ENCODE data around the gene RAB10. TPM values are rescaled to one million over a fixed set of nuclear protein-coding genes. Genes with fewer than 3 reads are reported as not detected.
"Not testable (repeated sequence)": the region's sequence is repeated elsewhere in the genome, so short reads cannot be mapped to it uniquely, and the experiment has no call there.

RAB10 gene
- total RNA-seq, 1 donor from 2014 or later: 130 TPM

DNA sequence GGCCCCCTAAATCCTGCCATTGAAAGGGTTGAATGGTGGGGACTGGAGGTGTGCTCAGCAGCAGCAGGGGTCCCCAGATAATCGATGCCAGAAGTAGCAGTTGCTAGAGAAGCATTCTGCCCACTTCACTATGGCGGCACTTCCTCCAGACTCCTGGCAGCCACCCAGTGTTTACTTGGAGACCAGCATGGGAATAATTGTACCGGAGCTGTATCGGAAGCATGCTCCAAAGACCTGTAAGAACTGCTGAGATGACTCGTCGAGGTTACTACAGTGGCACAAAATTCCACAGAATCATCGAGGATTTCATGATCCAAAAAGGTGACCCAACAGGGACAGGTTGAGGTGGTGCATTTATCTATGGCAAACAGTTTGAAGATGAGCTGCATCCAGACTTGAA, 128.0 kb downstream of the RAB10 start:
- H3K36me3 Mint-ChIP-seq (ENCODE audit: low read depth, unreplicated experiment): no peaks in the 10 kb centered on the region
- H3K4me3 Mint-ChIP-seq (ENCODE audit: unreplicated experiment): no peak overlapping the region
- TF ChIP-seq, protein P1, sequence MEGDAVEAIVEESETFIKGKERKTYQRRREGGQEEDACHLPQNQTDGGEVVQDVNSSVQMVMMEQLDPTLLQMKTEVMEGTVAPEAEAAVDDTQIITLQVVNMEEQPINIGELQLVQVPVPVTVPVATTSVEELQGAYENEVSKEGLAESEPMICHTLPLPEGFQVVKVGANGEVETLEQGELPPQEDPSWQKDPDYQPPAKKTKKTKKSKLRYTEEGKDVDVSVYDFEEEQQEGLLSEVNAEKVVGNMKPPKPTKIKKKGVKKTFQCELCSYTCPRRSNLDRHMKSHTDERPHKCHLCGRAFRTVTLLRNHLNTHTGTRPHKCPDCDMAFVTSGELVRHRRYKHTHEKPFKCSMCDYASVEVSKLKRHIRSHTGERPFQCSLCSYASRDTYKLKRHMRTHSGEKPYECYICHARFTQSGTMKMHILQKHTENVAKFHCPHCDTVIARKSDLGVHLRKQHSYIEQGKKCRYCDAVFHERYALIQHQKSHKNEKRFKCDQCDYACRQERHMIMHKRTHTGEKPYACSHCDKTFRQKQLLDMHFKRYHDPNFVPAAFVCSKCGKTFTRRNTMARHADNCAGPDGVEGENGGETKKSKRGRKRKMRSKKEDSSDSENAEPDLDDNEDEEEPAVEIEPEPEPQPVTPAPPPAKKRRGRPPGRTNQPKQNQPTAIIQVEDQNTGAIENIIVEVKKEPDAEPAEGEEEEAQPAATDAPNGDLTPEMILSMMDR (IDR thresholded peaks at IDR 0.05; ENCODE audit: unreplicated experiment): no peak
- peaks cover 2% of the 10 kb centered on the region for H3K27me3 Mint-ChIP-seq (ENCODE audit: unreplicated experiment)
- no peak for DNase-seq (ENCODE audit: low spot score)
- peaks cover 8% of the 10 kb centered on the region for H3K4me1 Mint-ChIP-seq (ENCODE audit: unreplicated experiment)
- no peaks in the 10 kb centered on the region for H3K9me3 Mint-ChIP-seq (ENCODE audit: unreplicated experiment)
- no peak overlapping the region for H3K27ac Mint-ChIP-seq (ENCODE audit: unreplicated experiment)

DNA sequence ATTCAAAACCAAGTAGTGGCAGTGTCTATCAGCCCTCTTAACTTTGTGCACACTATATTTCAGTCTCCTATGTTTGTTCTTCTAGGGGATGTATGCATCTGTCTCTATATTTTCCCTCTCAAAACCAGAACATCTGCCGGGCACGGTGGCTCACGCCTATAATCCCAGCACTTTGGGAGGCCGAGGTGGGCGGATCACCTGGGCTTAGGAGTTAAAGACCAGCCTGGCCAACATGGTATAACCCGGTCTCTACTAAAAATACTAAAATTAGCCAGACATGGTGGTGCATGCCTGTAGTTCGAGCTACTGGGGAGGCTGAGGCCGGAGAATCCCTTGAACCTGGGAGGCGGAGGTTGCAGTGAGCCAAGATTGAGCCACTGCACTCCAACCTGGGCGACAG, 129.1 kb downstream of the RAB10 start:
- Mint-ChIP-seq H3K27me3 (ENCODE audit: unreplicated experiment) (peaks cover 2% of the 10 kb centered on the region), H3K9me3 (ENCODE audit: unreplicated experiment) (no peaks in the 10 kb centered on the region), H3K4me3 (ENCODE audit: unreplicated experiment) (no peak overlapping the region), H3K4me1 (ENCODE audit: unreplicated experiment) (peaks cover 8% of the 10 kb centered on the region), H3K36me3 (ENCODE audit: low read depth, unreplicated experiment) (no peaks in the 10 kb centered on the region), H3K27ac (ENCODE audit: unreplicated experiment) (no peak overlapping the region)
- no peak for DNase-seq (ENCODE audit: low spot score)
- TF ChIP-seq, protein P1 (IDR thresholded peaks at IDR 0.05; ENCODE audit: unreplicated experiment): no peak

DNA sequence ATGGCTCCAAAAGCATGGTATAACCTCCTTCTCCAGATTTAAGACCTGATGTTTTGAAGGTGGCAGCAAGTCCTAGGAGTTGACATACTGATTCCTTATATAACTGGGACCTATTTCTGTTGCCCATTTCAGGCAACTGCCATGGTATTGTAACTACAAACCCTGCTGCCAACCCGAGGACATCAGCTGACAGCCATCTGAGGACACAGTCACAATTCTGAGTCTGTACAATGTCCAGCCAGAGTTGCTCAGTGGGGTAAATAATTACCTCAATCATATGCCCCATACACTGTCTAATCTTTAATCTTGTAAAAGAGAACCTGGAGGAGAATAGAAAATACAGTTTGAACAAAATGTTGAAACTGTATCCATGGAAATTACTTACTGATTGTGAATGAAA, 130.3 kb downstream of the RAB10 start:
- Mint-ChIP-seq H3K36me3 (ENCODE audit: low read depth, unreplicated experiment) (no peaks in the 10 kb centered on the region), H3K4me3 (ENCODE audit: unreplicated experiment) (no peak overlapping the region), H3K9me3 (ENCODE audit: unreplicated experiment) (no peaks in the 10 kb centered on the region), H3K4me1 (ENCODE audit: unreplicated experiment) (peaks cover 6% of the 10 kb centered on the region), H3K27me3 (ENCODE audit: unreplicated experiment) (peaks cover 2% of the 10 kb centered on the region), H3K27ac (ENCODE audit: unreplicated experiment) (no peak overlapping the region)
- TF ChIP-seq, protein P1 (IDR thresholded peaks at IDR 0.05; ENCODE audit: unreplicated experiment): no peak
- DNase-seq (ENCODE audit: low spot score): no peak

DNA sequence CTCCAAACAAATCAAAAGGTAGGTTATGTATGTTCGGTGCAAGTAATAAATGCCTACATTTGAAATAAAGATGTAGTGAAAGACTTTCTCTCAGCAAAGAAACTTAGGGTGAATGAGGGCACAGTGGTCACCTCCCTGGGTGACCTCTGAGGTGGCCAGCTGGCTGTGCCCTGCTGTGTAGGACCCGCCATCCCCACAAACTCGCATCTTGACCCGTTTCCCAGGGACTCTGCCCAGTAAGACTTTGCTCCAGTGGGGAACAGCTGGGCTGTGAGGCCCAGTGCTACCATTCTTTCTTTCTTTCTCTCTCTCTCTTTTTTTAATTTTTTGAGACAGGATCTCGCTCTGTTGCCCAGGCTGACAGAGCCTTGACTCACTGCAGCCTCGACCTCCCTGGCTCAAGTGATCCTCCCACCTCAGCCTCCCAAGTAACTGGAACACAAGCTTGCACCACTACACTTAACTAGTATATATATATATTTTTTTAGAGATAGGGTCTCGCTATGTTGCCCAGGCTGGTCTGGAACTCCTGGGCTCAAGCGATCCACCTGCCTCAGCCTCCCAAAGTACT, 130.8 kb downstream of the RAB10 start:
- no peaks in the 10 kb centered on the region for H3K9me3 Mint-ChIP-seq (ENCODE audit: unreplicated experiment)
- no peak for DNase-seq (ENCODE audit: low spot score)
- TF ChIP-seq, protein P1 (IDR thresholded peaks at IDR 0.05; ENCODE audit: unreplicated experiment): no peak
- H3K27ac Mint-ChIP-seq (ENCODE audit: unreplicated experiment): no peak overlapping the region
- H3K4me3 Mint-ChIP-seq (ENCODE audit: unreplicated experiment): no peak overlapping the region
- no peaks in the 10 kb centered on the region for H3K36me3 Mint-ChIP-seq (ENCODE audit: low read depth, unreplicated experiment)
- H3K4me1 Mint-ChIP-seq (ENCODE audit: unreplicated experiment): peaks cover 6% of the 10 kb centered on the region
- peaks cover 2% of the 10 kb centered on the region for H3K27me3 Mint-ChIP-seq (ENCODE audit: unreplicated experiment)

DNA sequence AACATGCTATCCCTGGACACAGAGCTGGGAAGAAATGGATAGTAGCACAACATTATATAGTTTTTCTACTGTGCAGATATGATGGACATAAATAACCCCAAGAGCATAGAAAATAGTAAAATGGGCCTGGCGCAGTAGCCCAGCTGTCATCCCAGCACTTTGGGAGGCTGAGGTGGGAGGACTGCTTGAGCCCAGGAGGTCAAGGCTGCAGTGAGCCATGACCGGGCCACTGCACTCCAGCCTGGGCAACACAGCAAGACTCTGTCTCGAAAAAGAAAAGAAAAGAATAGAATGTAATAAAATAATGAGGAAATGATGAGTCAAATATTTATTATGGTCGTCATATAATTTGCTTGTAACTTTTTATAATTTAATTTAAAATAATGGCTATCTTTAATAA, 131.5 kb downstream of the RAB10 start:
- no peak overlapping the region for H3K27ac Mint-ChIP-seq (ENCODE audit: unreplicated experiment)
- H3K27me3 Mint-ChIP-seq (ENCODE audit: unreplicated experiment): peaks cover 2% of the 10 kb centered on the region
- no peak for DNase-seq (ENCODE audit: low spot score)
- no peak overlapping the region for H3K4me3 Mint-ChIP-seq (ENCODE audit: unreplicated experiment)
- peaks cover under 1% of the 10 kb centered on the region for H3K4me1 Mint-ChIP-seq (ENCODE audit: unreplicated experiment)
- H3K9me3 Mint-ChIP-seq (ENCODE audit: unreplicated experiment): no peaks in the 10 kb centered on the region
- TF ChIP-seq, protein P1 (IDR thresholded peaks at IDR 0.05; ENCODE audit: unreplicated experiment): no peak
- H3K36me3 Mint-ChIP-seq (ENCODE audit: low read depth, unreplicated experiment): no peaks in the 10 kb centered on the region

DNA sequence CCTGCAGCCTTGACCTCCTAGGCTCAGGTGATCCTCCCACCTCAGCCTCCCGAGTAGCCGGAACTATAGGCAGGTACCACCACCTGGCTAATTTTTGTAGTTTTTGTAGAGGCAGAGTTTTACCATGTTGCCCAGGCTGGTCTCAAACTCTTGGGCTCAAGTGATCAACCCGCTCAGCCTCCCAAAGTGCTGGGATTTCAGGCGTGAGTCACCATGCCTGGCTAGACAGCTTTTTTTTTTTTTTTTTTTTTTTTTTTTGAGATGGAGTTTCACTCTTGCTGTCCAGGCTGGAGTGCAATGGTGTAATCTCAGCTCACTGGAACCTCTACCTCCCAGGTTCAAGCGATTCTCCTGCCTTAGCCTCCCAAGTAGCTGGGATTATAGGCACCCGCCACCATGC, 132.7 kb downstream of the RAB10 start:
- not testable (repeated sequence) for H3K27ac Mint-ChIP-seq (ENCODE audit: unreplicated experiment); H3K4me1 Mint-ChIP-seq (ENCODE audit: unreplicated experiment); DNase-seq (ENCODE audit: low spot score); H3K27me3 Mint-ChIP-seq (ENCODE audit: unreplicated experiment); H3K4me3 Mint-ChIP-seq (ENCODE audit: unreplicated experiment); H3K9me3 Mint-ChIP-seq (ENCODE audit: unreplicated experiment); H3K36me3 Mint-ChIP-seq (ENCODE audit: low read depth, unreplicated experiment)

Measured in endothelial cell (in vitro differentiated cells).